Thyroid gland (tissue), 4 donors: Measurements from ENCODE around the gene TPSD1.

Source experiments
- POLR2A ChIP-seq, 2 donors: fragments of 450-650 bp; IDR thresholded peaks; one replicate each; pipeline ENCODE4 v1.6.1; 2017; ENCODE audit warnings: antibody characterized with exemption in 2 of 2, mild to moderate bottlenecking in 2 of 2, moderate library complexity in 1 of 2
- TF ChIP-seq, protein P1 (sequence below), 6 experiments: fragments of 200-600 bp in 3 of 6; fragments of 450-650 bp in 3 of 6; sonication (generic) in 3 of 6; IDR thresholded peaks; one replicate each; pipeline ENCODE4 v1.5.1; 2016 to 2019; ENCODE audit warnings: antibody characterized with exemption in 6 of 6, mild to moderate bottlenecking in 2 of 6, inconsistent platforms in 1 of 6, moderate library complexity in 1 of 6

DNA sequence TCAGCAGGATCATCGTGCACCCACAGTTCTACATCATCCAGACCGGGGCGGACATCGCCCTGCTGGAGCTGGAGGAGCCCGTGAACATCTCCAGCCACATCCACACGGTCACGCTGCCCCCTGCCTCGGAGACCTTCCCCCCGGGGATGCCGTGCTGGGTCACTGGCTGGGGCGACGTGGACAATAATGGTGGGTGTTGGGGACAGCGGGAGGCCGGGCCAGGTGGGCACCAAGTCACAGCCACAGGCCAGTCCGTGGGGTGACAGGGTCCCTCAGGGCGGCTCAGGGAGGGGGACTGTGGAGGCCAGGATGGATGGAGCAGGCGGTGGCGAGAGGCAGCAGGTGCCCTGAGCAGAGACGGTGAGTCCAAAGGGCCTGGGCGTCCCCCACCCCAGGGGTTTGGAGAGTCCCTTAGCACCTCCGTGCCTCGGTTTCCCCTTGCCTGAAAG is 1.0 kb downstream of the TPSD1 start:
- TF ChIP-seq, protein P1, sequence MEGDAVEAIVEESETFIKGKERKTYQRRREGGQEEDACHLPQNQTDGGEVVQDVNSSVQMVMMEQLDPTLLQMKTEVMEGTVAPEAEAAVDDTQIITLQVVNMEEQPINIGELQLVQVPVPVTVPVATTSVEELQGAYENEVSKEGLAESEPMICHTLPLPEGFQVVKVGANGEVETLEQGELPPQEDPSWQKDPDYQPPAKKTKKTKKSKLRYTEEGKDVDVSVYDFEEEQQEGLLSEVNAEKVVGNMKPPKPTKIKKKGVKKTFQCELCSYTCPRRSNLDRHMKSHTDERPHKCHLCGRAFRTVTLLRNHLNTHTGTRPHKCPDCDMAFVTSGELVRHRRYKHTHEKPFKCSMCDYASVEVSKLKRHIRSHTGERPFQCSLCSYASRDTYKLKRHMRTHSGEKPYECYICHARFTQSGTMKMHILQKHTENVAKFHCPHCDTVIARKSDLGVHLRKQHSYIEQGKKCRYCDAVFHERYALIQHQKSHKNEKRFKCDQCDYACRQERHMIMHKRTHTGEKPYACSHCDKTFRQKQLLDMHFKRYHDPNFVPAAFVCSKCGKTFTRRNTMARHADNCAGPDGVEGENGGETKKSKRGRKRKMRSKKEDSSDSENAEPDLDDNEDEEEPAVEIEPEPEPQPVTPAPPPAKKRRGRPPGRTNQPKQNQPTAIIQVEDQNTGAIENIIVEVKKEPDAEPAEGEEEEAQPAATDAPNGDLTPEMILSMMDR (IDR thresholded peaks at IDR 0.05): no peak
- TF ChIP-seq POLR2A (IDR thresholded peaks at IDR 0.05): no peak
